Tibial artery (tissue), 4 donors: ENCODE measurements around the gene GPR4.

ENCODE experiments used
- DNase-seq, 2 donors: peaks; one replicate each; pipeline ENCODE4 v3.0.0-alpha.2; 2019
- H3K27ac ChIP-seq, 2 donors: fragments of 200-600 bp; sonication (generic) in 1 of 2; 1 replicate in 1 of 2; 2 replicates in 1 of 2; pipeline ENCODE4 v1.5.1; 2018 to 2019; ENCODE audit warnings: mild to moderate bottlenecking in 1 of 2
- H3K27me3 ChIP-seq, 2 donors: fragments of 200-600 bp; sonication (generic) in 1 of 2; one replicate each; pipeline versions ENCODE4 v1.5.1 to v1.6.0; 2016 to 2019
- H3K36me3 ChIP-seq, 3 donors: fragments of 200-600 bp; sonication (generic) in 2 of 3; one replicate each; pipeline ENCODE4 v1.5.1; 2016 to 2019; ENCODE audit warnings: mild to moderate bottlenecking in 2 of 3
- H3K4me1 ChIP-seq, 4 donors: fragments of 200-600 bp; sonication (generic) in 2 of 4; 1 replicate in 3 of 4; 2 replicates in 1 of 4; pipeline ENCODE4 v1.5.1; 2016 to 2019
- H3K4me3 ChIP-seq, 2 donors: fragments of 200-600 bp; sonication (generic) in 1 of 2; 1 replicate in 1 of 2; 2 replicates in 1 of 2; pipeline ENCODE4 v1.5.1; 2018 to 2019; ENCODE audit warnings: mild to moderate bottlenecking in 2 of 2
- H3K9me3 ChIP-seq, 3 donors: fragments of 200-600 bp; sonication (generic) in 1 of 3; one replicate each; pipeline ENCODE4 v1.5.1; 2016 to 2019
- CTCF ChIP-seq, 2 experiments: fragments of 200-600 bp in 1 of 2; fragments of 450-650 bp in 1 of 2; IDR thresholded peaks; one replicate each; pipeline ENCODE4 v1.5.1; 2017 to 2019; ENCODE audit warnings: antibody characterized with exemption in 2 of 2, mild to moderate bottlenecking in 1 of 2, moderate library complexity in 1 of 2
- intact Hi-C: fragments of 100-400 bp; cut with DNase I; formaldehyde crosslinking; loops from one replicate; pipeline ENCODE4 v1.15.0; 2023; ENCODE audit warnings: low total_unique reads

GPR4 gene

GRCh38 chr19:45607071-45608029 lies 5.3 kb upstream of the GPR4 start:
- Histone ChIP-seq H3K4me1 (peaks cover 0 to 11% (median 5%) of the 10 kb centered on the region in 4 donors), H3K27me3 (peaks cover 2 to 19% of the 10 kb centered on the region in 2 donors), H3K9me3 (no peaks in the 10 kb centered on the region), H3K27ac (no peak overlapping the region), H3K4me3 (peak overlapping the region in 1 of 2 donors; percentile 8), H3K36me3 (peaks cover 10 to 38% (median 34%) of the 10 kb centered on the region in 3 donors)
- intact Hi-C loops: loop anchor here (2.0 kb wide), 1 partner anchor 35 kb away; no protein-coding TSS in a partner anchor
- peak; percentile 64 to 83 for DNase-seq
- TF ChIP-seq CTCF (IDR thresholded peaks at IDR 0.05): peak; percentile 87 to 93

- peaks cover 5 to 76% of the 10 kb centered on the region in 2 donors for H3K27me3 ChIP-seq
- intact Hi-C loops: no loop called here
- TF ChIP-seq CTCF (IDR thresholded peaks at IDR 0.05): no peak
- H3K27ac ChIP-seq: no peak overlapping the region
- peaks cover 0 to 17% (median 8%) of the 10 kb centered on the region in 4 donors for H3K4me1 ChIP-seq
- H3K9me3 ChIP-seq: no peaks in the 10 kb centered on the region
- H3K4me3 ChIP-seq: peak overlapping the region; percentile 28 to 39
- no peaks in the 10 kb centered on the region for H3K36me3 ChIP-seq
- DNase-seq: no peak
Observed at GRCh38 chr19:45601115-45601514, 897 bp downstream of the GPR4 start.

GRCh38 chr19:45600340-45600885 lies 1.6 kb downstream of the GPR4 start:
- intact Hi-C loops: no loop called here
- H3K27me3 ChIP-seq: peaks cover 5 to 82% of the 10 kb centered on the region in 2 donors
- peaks cover 0 to 17% (median 8%) of the 10 kb centered on the region in 4 donors for H3K4me1 ChIP-seq

GRCh38 chr19:45599286-45599685 lies 2.7 kb downstream of the GPR4 start:
- no peak overlapping the region for H3K4me3 ChIP-seq
- no peak for DNase-seq
- intact Hi-C loops: no loop called here
- H3K27ac ChIP-seq: no peak overlapping the region
- H3K27me3 ChIP-seq: peaks cover 5 to 89% of the 10 kb centered on the region in 2 donors
- peaks cover 0 to 17% (median 8%) of the 10 kb centered on the region in 4 donors for H3K4me1 ChIP-seq
- H3K36me3 ChIP-seq: no peaks in the 10 kb centered on the region
- H3K9me3 ChIP-seq: no peaks in the 10 kb centered on the region
- TF ChIP-seq CTCF (IDR thresholded peaks at IDR 0.05): no peak

More at GRCh38 chr19:45600340-45600885, 1.6 kb downstream of the GPR4 start:
- no peak for TF ChIP-seq CTCF (IDR thresholded peaks at IDR 0.05)
- no peak for DNase-seq
- H3K36me3 ChIP-seq: no peaks in the 10 kb centered on the region
- no peaks in the 10 kb centered on the region for H3K9me3 ChIP-seq
- H3K27ac ChIP-seq: no peak overlapping the region
- no peak overlapping the region for H3K4me3 ChIP-seq

- peaks cover 5 to 94% of the 10 kb centered on the region in 2 donors for H3K27me3 ChIP-seq
- H3K4me3 ChIP-seq: peak overlapping the region in 1 of 2 donors; percentile 2
- DNase-seq: no peak
- H3K36me3 ChIP-seq: no peaks in the 10 kb centered on the region
- H3K9me3 ChIP-seq: no peaks in the 10 kb centered on the region
- intact Hi-C loops: no loop called here
- peaks cover 0 to 17% (median 8%) of the 10 kb centered on the region in 4 donors for H3K4me1 ChIP-seq
- no peak for TF ChIP-seq CTCF (IDR thresholded peaks at IDR 0.05)
- H3K27ac ChIP-seq: no peak overlapping the region
Observed at GRCh38 chr19:45598267-45599001, 3.6 kb downstream of the GPR4 start.
